Natural killer cell (primary cell): Measurements from ENCODE around the gene DSCAML1. TPM values are rescaled to one million over a fixed set of nuclear protein-coding genes. Genes with fewer than 3 reads are reported as not detected.

ENCODE experiments used
- ATAC-seq, 3 donors: fragments of 150-1000 bp in 2 of 3; fragments of 200-7000 bp in 1 of 3; cut with Tn5 transposase; 1 replicate in 1 of 3; 2 replicates in 2 of 3; pipeline ENCODE4 v1.10.0; 2021; ENCODE audit warnings: mild to moderate bottlenecking in 2 of 3, moderate library complexity in 2 of 3
- DNase-seq, 2 donors: peaks; one replicate each; pipeline versions ENCODE4 v3.0.0 to v3.0.0-alpha.2; 2013 to 2021; ENCODE audit warnings: mixed read lengths in 1 of 2
- H3K27ac ChIP-seq: one replicate; pipeline ENCODE4 v1.5.1; 2013; ENCODE audit warnings: mild to moderate bottlenecking, low read length
- H3K27me3 ChIP-seq: one replicate; pipeline ENCODE4 v1.6.1; 2013; ENCODE audit warnings: low read length; ENCODE audit not compliant: control insufficient read depth, insufficient read depth
- H3K36me3 ChIP-seq: one replicate; pipeline ENCODE4 v1.6.1; 2013; ENCODE audit warnings: low read length; ENCODE audit not compliant: control insufficient read depth, insufficient read depth
- H3K4me1 ChIP-seq: one replicate; pipeline ENCODE4 v1.6.1; 2013; ENCODE audit warnings: low read length; ENCODE audit not compliant: control insufficient read depth, insufficient read depth
- H3K4me3 ChIP-seq: one replicate; pipeline ENCODE4 v1.5.1; 2013; ENCODE audit warnings: low read length
- H3K9me3 ChIP-seq: one replicate; pipeline ENCODE4 v1.6.1; 2013; ENCODE audit warnings: low read length; ENCODE audit not compliant: control insufficient read depth, insufficient read depth
- H3K27ac Mint-ChIP-seq, 2 donors: one replicate each; pipeline ENCODE4 v1.8.0; 2022; ENCODE audit warnings: mild to moderate bottlenecking in 2 of 2, mixed read lengths in 2 of 2, moderate library complexity in 1 of 2
- H3K27me3 Mint-ChIP-seq, 2 donors: one replicate each; pipeline ENCODE4 v1.8.0; 2022; ENCODE audit warnings: low read depth in 2 of 2, mixed read lengths in 2 of 2
- H3K36me3 Mint-ChIP-seq: one replicate; pipeline ENCODE4 v1.8.0; 2022; ENCODE audit warnings: mixed read lengths
- H3K4me1 Mint-ChIP-seq, 2 donors: one replicate each; pipeline ENCODE4 v1.8.0; 2022; ENCODE audit warnings: mixed read lengths in 2 of 2
- H3K4me3 Mint-ChIP-seq: one replicate; pipeline ENCODE4 v1.8.0; 2022; ENCODE audit warnings: mild to moderate bottlenecking, moderate library complexity, mixed read lengths
- H3K9me3 Mint-ChIP-seq, 2 donors: one replicate each; pipeline ENCODE4 v1.8.0; 2022; ENCODE audit warnings: mixed read lengths in 2 of 2
- CTCF ChIP-seq: fragments of 200-600 bp; IDR thresholded peaks from one replicate; pipeline ENCODE4 v1.8.0; 2022; ENCODE audit warnings: antibody characterized with exemption
- WGBS: methylation state at CpG from one replicate; pipeline ENCODE4 v1.1.7; 2013; ENCODE audit warnings: missing lambda C conversion rate; ENCODE audit not compliant: insufficient coverage; 5-methylcytosine and 5-hydroxymethylcytosine counted together
- intact Hi-C: fragments of 100-400 bp; cut with micrococcal nuclease; formaldehyde crosslinking; loops from one replicate; pipeline ENCODE4 v1.14.2; 2022
- total RNA-seq, 4 donors: library from RNA; stranded (reverse); fragments of 120-200 nt in 1 of 4; gene quantifications; one replicate each; pipeline versions ENCODE4 v1.2.3 to v1.2.4, GENCODE V29; 2013 to 2022

Gene DSCAML1
- total RNA-seq, 3 donors from 2014 or later (not counting 1 experiment from before 2014, with no cell fraction given), result 0.66 TPM; not detected in 2

- H3K36me3 ChIP-seq, result no peaks in the 10 kb centered on the region
- no peak for ATAC-seq
- no peak overlapping the region for H3K4me3 ChIP-seq
- intact Hi-C loops, result no loop called here
- Mint-ChIP-seq H3K4me1 (no peaks in the 10 kb centered on the region), H3K4me3 (no peak overlapping the region), H3K27ac (no peak overlapping the region), H3K27me3 (peaks cover 11 to 20% of the 10 kb centered on the region in 2 donors), H3K36me3 (no peaks in the 10 kb centered on the region), H3K9me3 (no peaks in the 10 kb centered on the region)
- no peak overlapping the region for H3K27ac ChIP-seq
- no peak for DNase-seq
- no peaks in the 10 kb centered on the region for H3K4me1 ChIP-seq
- 97% methylated on average over 2 of the region's 3 CpGs for WGBS
- no peaks in the 10 kb centered on the region for H3K27me3 ChIP-seq
- no peak for TF ChIP-seq CTCF
- no peaks in the 10 kb centered on the region for H3K9me3 ChIP-seq
Measured at GRCh38 chr11:117686711-117687110, 110.3 kb downstream of the DSCAML1 start.

DNA sequence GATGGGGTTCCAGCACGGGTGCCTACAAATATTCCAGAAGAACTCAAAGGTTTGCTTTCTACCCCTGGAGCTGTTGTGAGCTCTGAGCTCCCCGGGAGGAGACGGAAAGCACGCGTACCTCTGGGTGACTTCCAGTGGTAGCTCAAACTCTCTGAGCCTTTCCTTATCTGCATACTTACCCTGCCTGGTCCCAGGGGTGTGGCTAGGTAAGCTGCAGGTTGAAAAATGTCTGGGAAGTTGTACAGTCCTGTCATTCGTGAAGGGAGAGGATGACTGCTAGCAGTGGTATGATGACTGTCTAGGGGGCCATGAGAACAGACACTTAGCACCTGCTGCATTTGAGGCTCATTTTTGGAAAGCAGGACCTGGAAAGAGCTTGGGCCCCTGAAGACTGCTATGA is 111.5 kb downstream of the DSCAML1 start:
- ATAC-seq, result no peak
- Mint-ChIP-seq H3K9me3 (no peaks in the 10 kb centered on the region), H3K4me3 (no peak overlapping the region), H3K27ac (no peak overlapping the region), H3K27me3 (peaks cover 12 to 21% of the 10 kb centered on the region in 2 donors), H3K4me1 (no peaks in the 10 kb centered on the region), H3K36me3 (no peaks in the 10 kb centered on the region)
- intact Hi-C loops, result no loop called here
- no peak overlapping the region for H3K27ac ChIP-seq
- H3K4me1 ChIP-seq, result no peaks in the 10 kb centered on the region
- TF ChIP-seq CTCF, result no peak
- H3K9me3 ChIP-seq, result no peaks in the 10 kb centered on the region
- DNase-seq, result no peak
- no peaks in the 10 kb centered on the region for H3K36me3 ChIP-seq
- H3K4me3 ChIP-seq, result no peak overlapping the region
- 91% methylated on average over 6 of the region's 6 CpGs for WGBS
- H3K27me3 ChIP-seq, result no peaks in the 10 kb centered on the region

DNA sequence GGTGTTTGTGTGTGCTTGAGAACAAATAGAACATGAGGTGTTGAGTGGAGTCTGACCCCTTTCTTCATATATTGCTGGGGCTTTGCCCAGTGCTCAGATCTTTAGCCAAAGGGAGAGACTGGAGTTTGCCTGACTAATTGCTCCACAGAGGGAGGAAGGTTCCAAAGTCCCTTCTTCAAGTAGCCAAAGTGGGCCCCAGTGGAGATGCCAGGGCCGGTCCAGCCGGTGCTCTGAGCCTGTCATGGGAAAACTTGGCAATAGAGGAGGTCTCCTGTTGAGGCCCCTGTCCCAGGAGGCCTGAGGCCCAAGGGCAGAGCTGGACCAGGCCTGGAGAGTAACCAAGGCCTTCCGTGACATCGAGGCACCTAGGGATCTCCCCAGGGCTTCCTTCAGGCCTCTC is 112.3 kb downstream of the DSCAML1 start:
- peaks cover 10 to 21% of the 10 kb centered on the region in 2 donors for H3K27me3 Mint-ChIP-seq
- Histone ChIP-seq H3K36me3 (no peaks in the 10 kb centered on the region), H3K27me3 (no peaks in the 10 kb centered on the region), H3K4me3 (no peak overlapping the region), H3K27ac (no peak overlapping the region), H3K9me3 (no peaks in the 10 kb centered on the region), H3K4me1 (no peaks in the 10 kb centered on the region)
- intact Hi-C loops, result no loop called here
- no peak for ATAC-seq
- H3K27ac Mint-ChIP-seq, result no peak overlapping the region
- no peak overlapping the region for H3K4me3 Mint-ChIP-seq
- DNase-seq, result no peak
- H3K4me1 Mint-ChIP-seq, result no peaks in the 10 kb centered on the region
- no peaks in the 10 kb centered on the region for H3K9me3 Mint-ChIP-seq
- TF ChIP-seq CTCF, result no peak
- H3K36me3 Mint-ChIP-seq, result no peaks in the 10 kb centered on the region
- WGBS, result 88% methylated on average over 4 of the region's 4 CpGs

DNA sequence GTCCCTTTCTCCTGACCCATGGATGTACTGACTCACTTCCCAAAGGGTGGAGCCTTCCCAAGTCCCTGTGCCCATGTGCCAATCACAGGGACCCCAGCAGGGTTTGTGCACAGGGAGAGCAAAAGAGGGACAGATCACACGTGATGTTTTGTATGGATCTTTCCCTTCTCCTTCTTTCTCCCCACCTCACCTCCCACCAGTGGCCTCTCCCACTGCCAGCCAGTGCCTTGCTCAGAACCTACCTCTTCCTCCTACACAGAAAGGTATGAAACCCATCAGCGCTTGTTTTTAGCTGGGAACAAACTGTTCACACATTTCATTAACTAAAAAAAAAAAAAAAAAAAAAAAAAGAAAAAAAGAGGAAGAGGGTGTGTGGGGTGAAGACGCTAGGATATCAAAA is 112.9 kb downstream of the DSCAML1 start:
- no peaks in the 10 kb centered on the region for H3K9me3 ChIP-seq
- DNase-seq (no peak), ATAC-seq (no peak)
- whole genome bisulfite sequencing, result 63% methylated on average over 1 of the region's 3 CpGs
- Mint-ChIP-seq H3K4me1 (no peaks in the 10 kb centered on the region), H3K4me3 (no peak overlapping the region), H3K9me3 (no peaks in the 10 kb centered on the region), H3K27me3 (peaks cover 9 to 17% of the 10 kb centered on the region in 2 donors), H3K27ac (no peak overlapping the region), H3K36me3 (no peaks in the 10 kb centered on the region)
- intact Hi-C loops, result no loop called here
- H3K27me3 ChIP-seq, result no peaks in the 10 kb centered on the region
- no peak overlapping the region for H3K27ac ChIP-seq
- no peaks in the 10 kb centered on the region for H3K4me1 ChIP-seq
- H3K4me3 ChIP-seq, result no peak overlapping the region
- no peaks in the 10 kb centered on the region for H3K36me3 ChIP-seq
- TF ChIP-seq CTCF, result no peak
